ENCODE data around the gene FBLN1.
"Not testable (repeated sequence)": the region's sequence is repeated elsewhere in the genome, so short reads cannot be mapped to it uniquely, and the experiment has no call there.

FBLN1 gene, protein sequence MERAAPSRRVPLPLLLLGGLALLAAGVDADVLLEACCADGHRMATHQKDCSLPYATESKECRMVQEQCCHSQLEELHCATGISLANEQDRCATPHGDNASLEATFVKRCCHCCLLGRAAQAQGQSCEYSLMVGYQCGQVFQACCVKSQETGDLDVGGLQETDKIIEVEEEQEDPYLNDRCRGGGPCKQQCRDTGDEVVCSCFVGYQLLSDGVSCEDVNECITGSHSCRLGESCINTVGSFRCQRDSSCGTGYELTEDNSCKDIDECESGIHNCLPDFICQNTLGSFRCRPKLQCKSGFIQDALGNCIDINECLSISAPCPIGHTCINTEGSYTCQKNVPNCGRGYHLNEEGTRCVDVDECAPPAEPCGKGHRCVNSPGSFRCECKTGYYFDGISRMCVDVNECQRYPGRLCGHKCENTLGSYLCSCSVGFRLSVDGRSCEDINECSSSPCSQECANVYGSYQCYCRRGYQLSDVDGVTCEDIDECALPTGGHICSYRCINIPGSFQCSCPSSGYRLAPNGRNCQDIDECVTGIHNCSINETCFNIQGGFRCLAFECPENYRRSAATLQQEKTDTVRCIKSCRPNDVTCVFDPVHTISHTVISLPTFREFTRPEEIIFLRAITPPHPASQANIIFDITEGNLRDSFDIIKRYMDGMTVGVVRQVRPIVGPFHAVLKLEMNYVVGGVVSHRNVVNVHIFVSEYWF

DNA sequence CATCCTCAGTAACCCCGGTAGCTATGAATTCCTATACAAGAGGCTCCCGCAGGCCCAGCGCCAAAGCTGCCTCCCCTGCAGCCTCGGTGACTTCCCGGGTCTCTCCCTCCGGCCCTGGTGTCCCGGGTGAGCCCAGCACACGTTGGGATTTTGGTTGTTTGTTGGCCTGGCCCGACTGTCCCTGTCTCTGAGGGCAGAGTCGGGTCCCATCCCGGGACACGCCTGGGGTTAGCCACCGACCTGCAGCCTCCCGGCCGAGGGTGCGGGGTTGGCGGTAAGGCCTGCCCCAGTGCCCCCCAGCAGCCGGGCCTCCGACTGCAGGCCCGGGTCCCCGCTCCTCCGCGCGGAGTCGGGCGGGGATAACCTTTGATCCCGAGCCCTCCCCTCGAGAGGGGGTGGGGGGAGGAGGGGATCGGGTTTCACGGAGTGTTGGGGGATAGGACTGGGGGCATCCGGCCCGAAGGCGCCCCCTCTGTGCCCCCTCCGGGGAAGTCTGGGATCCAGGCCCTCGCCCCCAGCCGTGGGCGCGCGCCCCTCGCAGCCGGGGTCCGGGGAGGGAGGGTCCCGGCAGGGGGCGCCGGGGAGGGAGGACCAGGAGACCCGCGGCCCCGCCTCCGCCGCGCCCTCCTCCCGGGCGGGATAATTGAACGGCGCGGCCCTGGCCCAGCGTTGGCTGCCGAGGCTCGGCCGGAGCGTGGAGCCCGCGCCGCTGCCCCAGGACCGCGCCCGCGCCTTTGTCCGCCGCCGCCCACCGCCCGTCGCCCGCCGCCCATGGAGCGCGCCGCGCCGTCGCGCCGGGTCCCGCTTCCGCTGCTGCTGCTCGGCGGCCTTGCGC is at the start of gene FBLN1:
TSS of gene FBLN1 (plus strand) at position 669 of the 835 bp plus-strand sequence. CDS start at position 772, 103 bp downstream.
- no peak for DNase-seq (ENCODE audit: low read depth in 2 of 2)

DNA sequence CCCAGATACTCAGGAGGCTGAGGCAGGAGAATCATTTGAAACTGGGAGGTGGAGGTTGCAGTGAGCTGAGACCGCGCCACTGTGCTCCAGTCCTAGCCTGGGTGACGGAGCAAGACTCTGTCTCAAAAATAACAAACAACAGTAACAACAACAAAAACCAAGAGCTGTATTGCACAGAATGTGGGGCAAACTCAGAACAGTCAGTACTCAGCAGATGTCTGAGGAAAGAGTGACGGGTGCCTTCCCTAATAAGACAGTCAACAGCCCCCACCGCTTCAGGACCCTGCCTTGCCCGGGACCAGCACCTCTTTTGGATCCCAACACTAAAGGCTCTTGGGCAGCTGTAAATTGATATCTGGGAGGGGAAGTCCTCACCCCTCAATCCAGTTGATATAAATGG is 48.9 kb upstream of the FBLN1 start:
- DNase-seq (ENCODE audit: low read depth in 2 of 2): no peak

DNA sequence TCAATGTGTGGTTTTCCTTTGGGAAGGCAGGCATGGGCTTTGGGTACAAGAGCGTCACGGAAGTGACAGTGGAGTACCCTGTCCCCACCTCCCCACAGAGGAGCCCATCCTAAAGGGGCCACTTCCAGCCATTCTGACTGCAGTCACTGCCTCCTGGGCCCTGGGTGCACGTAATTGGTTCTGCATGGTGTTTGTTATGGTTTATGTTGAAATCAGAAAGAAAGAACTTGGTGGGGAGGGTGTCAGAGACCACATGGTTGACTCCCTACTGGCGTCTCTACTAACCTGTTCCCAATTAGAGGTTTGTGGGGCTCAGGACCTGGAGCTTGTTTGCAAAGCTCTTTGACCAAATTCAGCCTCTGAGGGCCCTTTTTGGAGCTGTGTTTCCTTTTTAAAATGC is 48.4 kb upstream of the FBLN1 start:
- DNase-seq (ENCODE audit: low read depth in 2 of 2): no peak

DNA sequence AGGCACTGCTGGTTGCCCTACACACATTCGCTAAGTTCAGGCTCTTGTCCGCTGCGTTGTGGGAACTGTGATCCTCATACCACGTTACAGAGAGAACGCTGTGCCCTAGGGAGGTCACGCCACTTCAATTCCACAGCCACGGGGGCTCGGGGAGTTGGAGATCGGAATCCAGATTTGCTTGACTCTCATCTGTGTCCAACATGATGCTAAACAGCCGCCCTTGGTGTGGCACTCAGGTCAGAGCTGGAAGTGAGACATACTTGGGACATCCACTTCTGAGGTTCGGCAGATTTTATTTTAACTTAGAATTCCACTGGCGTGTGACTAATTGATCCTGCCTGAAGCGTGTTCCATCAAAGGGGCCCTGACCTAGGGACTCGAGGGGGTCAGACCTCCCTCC is 47.5 kb upstream of the FBLN1 start:
- no peak for DNase-seq (ENCODE audit: low read depth in 2 of 2)

DNA sequence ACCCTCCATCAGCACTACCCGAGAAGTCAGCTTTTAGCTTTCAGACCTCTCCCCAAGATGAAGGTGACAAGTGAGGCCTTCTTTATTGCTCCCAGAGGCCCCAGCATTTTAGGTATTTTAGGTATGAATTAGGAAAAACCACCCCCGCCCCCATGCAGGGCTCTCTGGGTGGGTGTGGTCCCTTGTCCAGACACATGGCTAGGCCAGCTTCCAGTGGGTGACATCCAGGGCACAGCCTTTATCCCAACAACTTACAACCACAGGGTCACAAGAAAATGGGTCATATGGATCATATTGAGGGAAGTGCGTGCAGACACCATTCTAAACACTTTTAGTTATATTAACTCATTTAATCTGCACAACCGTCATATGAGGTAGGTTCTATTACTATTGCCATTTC is 47.1 kb upstream of the FBLN1 start:
- no peak for DNase-seq (ENCODE audit: low read depth in 2 of 2)

DNA sequence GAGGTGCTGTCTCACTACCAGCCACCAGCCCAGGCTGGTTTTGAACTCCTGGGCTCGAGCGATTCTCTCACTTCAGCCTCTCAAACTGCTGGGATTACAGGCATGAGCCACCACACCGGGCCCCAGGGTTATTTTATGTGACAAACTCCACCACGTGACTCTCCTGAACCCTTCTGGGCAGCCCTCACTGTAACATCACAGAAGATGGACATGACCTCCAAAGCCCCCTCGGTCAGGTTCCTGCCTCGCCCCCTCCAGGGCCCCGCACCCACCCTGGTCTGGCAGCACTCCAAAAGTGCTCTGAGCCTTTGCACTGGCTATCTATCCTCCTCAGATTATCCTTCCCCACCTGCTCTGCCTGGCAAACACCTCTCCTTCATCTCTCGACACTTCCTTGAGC is 45.9 kb upstream of the FBLN1 start:
- no peak for DNase-seq (ENCODE audit: low read depth in 2 of 2)

DNA sequence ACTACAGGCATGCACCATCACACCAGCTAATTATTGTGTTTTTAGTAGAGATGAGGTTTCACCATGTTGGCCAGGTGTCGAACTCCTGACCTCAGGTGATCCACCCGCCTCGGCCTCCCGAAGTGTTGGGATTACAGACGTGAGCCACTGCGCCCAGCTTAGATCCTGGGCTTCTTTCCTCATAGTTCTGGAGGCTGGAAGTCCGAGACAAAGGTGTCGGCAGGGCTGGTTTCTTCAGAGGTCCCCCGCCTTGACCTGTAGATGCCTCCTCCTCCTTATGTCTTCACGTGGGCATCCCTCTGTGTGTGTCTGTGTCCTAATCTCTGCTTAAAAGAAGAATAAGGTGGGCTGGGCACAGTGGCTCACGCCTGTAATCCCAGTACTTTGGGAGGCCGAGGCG is 44.2 kb upstream of the FBLN1 start:
- DNase-seq (ENCODE audit: low read depth in 2 of 2): no peak

DNA sequence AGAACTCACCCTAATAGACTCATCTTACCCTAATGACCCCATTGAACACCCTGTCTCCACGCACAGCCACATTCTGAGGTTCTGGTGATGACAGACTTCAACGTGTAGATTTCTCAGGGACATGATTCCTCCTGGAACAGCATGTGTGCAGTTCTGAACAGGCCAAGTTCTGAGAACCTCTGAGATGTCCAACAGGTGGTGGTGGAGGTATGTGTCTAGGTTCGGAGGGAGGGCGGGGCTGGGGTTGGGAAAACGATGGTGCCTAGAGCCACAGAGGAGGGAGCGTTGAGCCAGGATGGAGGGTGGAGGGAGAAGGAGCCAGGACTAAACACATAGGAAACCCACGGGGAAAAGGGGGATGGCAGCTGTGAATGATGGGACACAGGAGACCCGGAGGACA is 43.4 kb upstream of the FBLN1 start:
- DNase-seq (ENCODE audit: low read depth in 2 of 2): no peak

DNA sequence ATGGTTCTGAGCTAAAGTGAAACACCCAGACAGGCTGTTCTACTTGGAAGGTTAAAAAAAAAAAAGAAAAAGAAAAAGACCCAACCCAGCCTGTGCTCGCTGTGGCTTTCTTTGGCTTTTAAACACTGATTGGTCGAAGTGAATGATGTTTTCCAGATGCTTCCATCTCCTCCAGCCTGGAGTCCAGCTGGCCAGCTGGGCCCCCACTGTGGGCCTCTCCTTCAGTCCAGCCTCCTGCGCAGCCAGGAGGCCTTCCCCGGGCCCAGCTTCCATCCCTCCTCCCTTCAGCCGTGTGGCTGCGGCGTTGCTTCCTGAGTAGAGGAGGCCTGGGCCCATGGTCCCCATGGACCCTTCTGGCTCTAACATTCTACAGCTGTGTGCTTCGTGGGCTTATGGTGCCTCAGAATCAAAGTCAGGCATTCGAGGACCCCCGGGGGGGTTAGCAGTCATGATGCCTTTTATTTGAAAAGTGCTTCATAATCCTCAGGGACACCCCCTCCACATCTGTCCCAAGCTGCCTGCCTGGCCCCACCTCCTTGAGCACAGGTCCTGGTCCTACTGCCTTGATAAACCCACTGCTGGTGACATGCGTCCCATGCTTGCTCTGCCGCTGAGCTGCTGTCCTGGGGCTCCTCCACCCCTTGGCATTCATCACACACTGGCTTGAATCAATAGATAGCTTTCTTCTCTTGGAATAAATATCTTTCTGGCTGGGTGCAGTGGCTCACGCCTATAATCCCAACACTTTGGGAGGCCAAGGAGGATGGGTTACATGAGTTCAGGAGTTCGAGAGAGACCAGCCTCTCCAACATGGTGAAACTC is 42.2 kb upstream of the FBLN1 start:
- no peak for DNase-seq (ENCODE audit: low read depth in 2 of 2)

DNA sequence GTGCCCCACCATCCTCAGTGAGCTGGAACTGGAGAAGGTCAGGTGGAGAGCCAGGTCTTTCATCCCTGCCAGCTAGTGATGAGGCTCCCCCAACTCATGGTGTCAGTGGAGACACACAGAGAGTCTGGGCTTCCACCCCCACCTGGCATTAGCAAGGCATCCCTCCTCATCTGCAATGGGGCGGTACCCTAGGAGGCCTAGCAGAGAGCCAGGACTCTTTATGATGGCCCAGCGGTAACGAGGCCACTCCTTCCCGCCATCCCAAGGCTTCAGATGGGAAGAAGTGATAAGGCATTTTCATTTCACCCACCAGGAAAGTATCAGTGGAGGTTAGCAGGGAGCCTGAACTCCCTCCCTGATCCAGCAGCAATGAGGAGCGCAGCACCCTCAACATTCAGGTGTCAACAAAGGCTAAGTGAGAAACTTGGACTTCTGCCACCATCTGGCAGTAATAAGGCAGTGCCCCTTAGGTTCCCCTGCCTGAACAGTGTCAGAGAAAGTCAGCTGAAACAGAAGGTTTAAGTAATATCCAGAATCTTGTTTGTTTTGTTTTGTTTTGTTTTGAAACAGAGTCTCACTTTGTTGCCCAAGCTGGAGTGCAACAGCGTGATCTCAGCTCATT is 40.5 kb upstream of the FBLN1 start:
- DNase-seq (ENCODE audit: low read depth in 2 of 2): no peak

DNA sequence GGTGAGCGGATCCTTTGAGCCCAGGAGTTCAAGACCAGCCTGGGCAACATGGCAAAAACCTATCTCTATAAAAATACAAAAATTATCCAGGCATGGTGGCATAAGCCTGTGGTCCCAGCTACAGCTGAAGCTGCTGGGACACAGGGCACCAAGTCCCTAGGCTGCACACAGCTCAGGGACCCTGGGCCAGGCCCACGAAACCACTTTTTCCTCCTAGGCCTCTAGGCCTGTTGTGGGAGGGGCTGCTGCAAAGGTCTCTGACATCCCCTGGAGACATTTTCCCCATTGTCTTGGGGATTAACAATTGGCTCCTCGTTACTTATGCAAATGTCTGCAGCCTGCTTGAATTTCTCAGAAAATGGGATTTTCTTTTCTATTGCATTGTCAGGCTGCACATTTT is 39.0 kb upstream of the FBLN1 start:
- not testable (repeated sequence) for DNase-seq (ENCODE audit: low read depth in 2 of 2)

DNA sequence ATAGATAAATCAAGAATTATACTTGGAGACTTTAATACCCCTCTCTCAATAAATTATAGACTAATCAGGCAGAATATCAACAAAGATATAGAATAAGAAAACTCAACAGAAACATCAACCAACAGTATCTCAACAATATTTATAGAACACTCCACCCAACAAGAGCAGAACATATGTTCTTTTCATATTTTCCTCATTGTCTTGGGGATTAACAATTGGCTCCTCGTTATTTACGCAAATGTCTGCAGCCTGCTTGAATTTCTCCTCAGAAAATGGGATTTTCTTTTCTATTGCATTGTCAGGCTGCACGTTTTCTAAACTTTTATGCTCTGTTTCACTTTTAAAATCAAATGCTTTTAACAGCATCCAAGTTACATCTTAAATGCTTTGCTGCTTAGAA is 37.0 kb upstream of the FBLN1 start:
- DNase-seq (ENCODE audit: low read depth in 2 of 2): no peak

DNA sequence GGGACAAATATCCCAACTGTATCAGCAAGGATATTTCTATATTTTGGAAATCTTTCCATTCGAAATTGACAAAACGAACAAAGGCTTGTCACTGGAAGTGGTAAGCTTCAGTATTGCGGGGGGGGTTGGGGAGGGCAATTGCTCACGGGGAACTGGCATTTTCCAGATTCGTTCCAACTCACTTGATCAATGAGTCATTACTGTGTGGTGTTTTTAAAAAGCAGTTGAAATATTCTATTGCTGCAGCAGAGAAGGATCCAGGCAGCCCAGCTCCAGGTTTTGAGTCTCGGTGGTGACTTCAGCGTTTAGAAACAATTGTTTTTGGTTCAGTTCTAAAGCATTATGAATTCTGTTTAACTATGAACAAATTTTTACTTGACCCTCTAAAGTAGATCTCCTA is 33.8 kb upstream of the FBLN1 start:
- DNase-seq (ENCODE audit: low read depth in 2 of 2): no peak

DNA sequence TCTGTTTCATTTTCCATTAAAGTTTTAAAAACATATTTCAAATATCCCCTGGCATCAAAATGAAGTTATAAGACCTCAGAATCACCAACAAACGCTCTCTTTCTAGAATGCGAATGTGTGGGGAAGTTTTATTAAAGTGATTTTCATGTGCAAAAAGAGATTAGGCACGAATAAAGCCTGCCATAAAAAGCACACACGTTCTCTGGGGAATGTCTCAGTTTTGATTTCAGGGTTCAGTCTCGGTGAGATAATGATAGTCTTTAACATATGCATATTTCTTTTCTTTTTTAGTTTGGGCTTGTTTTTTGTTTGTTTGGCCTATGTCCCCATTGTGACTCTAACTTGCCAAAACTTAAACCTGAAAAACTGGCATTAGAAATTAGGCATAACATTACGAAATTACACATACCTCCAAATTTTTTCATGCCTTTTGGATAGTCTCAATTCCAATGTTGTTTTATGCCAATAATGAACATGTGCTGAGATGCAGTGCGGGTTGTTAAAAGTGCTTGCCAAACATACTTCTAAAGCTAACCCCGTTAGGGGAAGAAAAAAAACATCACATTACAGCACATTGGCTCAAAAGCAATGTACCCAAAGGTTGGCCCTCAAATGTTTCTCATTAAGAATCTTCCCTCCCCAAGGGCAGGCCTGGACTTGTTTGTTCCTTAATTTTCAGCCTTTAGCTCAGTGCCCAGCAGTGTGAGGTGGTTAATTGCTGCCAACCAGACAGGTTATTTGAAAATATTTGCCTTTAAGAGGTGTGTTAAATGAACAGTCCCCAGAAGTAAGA is 33.2 kb upstream of the FBLN1 start:
- DNase-seq (ENCODE audit: low read depth in 2 of 2): no peak

DNA sequence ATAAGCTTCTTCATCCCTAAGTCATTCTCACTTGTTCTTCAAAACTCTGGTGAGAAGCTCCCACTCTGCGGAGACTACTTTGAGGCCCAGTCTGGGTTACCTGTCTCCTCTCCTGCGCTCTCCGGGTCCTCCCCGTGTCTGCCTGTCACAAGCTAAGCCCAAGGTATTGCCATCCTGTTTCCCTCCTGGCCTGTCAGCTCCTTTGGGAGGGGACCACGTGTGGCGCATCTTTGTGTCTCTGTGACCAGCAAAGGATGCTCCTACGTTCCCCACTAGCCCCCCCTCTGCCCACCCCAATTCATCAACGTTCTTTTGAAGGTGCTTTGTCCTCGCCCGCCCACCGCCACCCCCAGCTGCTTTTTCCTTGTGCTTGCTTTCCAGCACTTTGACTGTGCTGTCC is 31.8 kb upstream of the FBLN1 start:
- no peak for DNase-seq (ENCODE audit: low read depth in 2 of 2)

DNA sequence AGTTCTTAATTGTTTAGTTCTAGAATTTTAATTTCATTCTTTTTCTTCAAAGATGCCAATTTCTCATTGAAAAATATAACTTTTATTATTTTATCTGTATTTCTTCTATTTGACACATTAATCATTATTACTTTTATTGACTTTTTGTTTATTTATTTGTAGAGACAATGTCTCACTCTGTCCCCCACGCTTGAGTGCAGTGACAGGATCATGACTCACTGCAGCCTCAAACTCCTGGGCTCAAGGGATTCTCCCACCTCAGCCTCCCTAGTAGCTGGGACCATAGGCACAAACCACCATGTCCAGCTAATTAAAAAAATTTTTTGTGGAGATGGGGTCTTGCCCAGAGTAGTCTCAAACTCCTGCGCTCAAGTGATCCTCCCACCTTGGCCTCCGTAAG is 30.3 kb upstream of the FBLN1 start:
- DNase-seq (ENCODE audit: low read depth in 2 of 2): no peak

DNA sequence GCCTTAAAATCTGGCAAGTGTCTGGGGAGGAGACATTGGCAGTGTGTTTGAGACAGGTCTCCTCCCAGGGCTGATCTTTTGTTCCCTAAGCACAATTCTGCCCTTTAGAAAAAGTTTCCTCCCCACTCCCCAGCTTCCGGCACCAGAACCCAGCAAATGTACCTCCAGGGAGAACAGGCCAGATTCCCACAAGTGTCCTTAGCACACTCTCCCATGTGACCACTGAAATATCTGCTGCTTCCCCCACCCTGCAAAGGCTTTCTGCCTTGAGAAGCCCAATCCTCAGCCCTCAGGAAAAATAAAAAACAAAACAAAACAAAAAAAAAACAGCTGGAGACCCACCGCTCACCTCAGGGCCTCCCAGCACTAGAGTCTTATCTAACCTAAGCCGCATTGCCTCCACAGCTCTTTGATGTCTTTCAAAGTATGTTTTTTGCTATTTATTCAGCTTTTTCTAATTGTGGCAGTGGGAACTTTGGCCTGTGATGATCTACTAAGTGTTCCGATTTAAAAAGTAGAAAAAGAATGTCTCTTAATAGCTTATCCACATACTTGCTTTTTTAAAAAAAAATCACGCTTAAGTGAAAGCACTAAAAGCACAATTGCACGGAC is 29.0 kb upstream of the FBLN1 start:
- no peak for DNase-seq (ENCODE audit: low read depth in 2 of 2)

DNA sequence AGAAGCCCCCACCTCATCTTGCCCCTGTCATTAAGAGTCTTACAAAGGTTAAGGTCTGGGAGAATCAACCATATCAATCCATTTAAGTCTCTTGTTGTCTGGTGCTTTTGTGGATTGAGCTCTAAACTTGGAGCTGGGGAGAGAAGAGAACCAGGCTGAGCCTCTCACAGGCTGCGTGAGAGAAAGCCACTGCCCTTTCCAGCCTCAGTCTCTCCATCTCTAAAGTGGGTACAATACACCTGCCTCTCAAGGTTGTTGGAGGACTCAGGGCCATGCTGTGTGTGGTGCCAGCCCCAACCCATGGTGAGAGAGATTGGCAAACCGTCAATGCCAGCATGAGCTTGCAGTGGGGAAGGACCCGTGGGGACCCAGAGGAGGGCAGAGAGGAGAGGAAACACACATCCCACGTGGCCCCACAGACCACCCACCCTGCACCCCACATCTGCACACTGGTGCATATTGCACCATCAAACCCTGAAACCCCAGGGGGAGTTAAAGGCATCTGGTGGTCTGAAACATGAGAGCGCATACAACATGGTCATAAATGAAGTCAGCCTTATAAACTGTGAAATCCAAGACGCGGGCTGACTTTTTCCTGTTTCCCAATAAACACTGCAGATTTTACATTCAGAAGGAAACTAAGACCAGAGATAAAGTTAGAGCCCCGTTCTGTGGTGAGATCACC is 27.5 kb upstream of the FBLN1 start:
- no peak for DNase-seq (ENCODE audit: low read depth in 2 of 2)

DNA sequence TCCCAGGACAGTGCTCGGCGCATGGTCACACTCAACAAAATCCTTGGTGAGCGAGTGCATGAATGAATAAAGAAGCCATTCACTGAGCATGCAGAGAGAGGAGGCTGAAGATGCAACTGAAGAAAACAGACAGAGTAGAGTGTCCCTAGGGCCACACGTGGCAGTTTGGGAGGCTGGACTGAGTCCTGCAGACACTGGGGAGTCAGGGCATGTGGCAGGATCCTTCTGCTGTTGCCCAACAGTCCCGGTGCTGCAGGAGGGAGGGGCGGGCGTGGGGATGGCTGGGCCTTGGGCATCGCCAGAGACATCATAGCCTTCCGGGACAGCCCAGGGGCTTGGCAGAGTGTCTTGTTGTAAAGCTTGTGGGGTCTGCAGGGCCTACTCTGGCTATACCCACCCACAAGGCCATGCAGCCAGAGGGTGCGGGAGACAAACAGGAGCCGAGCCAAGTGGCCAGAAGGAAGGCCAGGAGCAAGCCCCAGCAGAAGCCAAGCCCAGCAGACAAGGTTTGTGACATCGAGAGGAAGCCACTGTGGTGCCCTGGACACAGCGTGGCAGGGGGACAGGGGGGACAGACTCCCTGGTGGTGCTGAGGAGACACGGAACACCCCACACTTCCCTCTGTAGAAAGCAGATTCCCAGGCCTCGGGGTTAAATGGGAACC is 26.7 kb upstream of the FBLN1 start:
- no peak for DNase-seq (ENCODE audit: low read depth in 2 of 2)
